IMR-90 (cell line): ENCODE data around the gene TTC24. TPM values are rescaled to one million over a fixed set of nuclear protein-coding genes. Genes with fewer than 3 reads are reported as not detected.
"Not testable (repeated sequence)": the region's sequence is repeated elsewhere in the genome, so short reads cannot be mapped to it uniquely, and the experiment has no call there.

Experiments
- ATAC-seq: fragments of 200-7000 bp; cut with Tn5 transposase; 2 replicates; pipeline ENCODE4 v1.9.1; 2020; ENCODE audit warnings: low read depth, mild to moderate bottlenecking, moderate library complexity
- BruUV-seq: library from RNA; stranded (reverse); fragments of 400-500 nt; replicated peaks from 2 replicates; lab custom pipeline; 2021; lab: Mats Ljungman, UMichigan
- CTCF ChIA-PET: fragments of 300-600 bp; formaldehyde crosslinking; extraction: SDS; loops from one replicate; lab custom pipeline; 2021; ENCODE audit warnings: antibody characterized with exemption; lab: Yijun Ruan, JAX
- POLR2A ChIA-PET: fragments of 300-600 bp; sonication (Branson Sonifier 250); formaldehyde crosslinking; loops from one replicate; lab custom pipeline; 2022; ENCODE audit warnings: antibody characterized with exemption; ENCODE audit not compliant: unreplicated experiment; lab: Charles Lee
- DNase-seq: peaks from one replicate; pipeline ENCODE4 v3.0.0; 2013
- H2AFZ ChIP-seq: replicated peaks from 2 replicates; pipeline ENCODE3; 2013; ENCODE audit warnings: low read length, mild to moderate bottlenecking; ENCODE audit not compliant: poor library complexity
- H2AK5ac ChIP-seq: 2 replicates; pipeline ENCODE4 v1.6.1; 2013; ENCODE audit warnings: low read depth, low read length, inconsistent platforms
- H2AK9ac ChIP-seq: replicated peaks from 2 replicates; pipeline ENCODE3; 2013; ENCODE audit warnings: mild to moderate bottlenecking, low read depth, low read length, moderate library complexity; ENCODE audit not compliant: poor library complexity
- H2BK120ac ChIP-seq: 2 replicates; pipeline ENCODE4 v1.6.1; 2013; ENCODE audit warnings: low read depth, low read length, inconsistent platforms
- H2BK15ac ChIP-seq: 3 replicates; pipeline ENCODE4 v1.6.1; 2013; ENCODE audit warnings: low read depth, low read length, inconsistent platforms
- H2BK20ac ChIP-seq: 2 replicates; pipeline ENCODE4 v1.6.1; 2013; ENCODE audit warnings: low read depth, mild to moderate bottlenecking, inconsistent platforms, low read length, moderate library complexity
- H2BK5ac ChIP-seq: 2 replicates; pipeline ENCODE4 v1.6.1; 2013; ENCODE audit warnings: mild to moderate bottlenecking, low read depth, low read length, inconsistent platforms; ENCODE audit not compliant: poor library complexity, severe bottlenecking
- H3K14ac ChIP-seq: replicated peaks from 2 replicates; pipeline ENCODE4 v1.6.1; 2013; ENCODE audit warnings: low read depth, low read length, inconsistent platforms
- H3K18ac ChIP-seq: 2 replicates; pipeline ENCODE4 v1.6.1; 2013; ENCODE audit warnings: low read depth, low read length, control low read depth
- H3K23ac ChIP-seq: 2 replicates; pipeline ENCODE4 v1.6.1; 2013; ENCODE audit warnings: low read depth, low read length, inconsistent platforms
- H3K27ac ChIP-seq: 2 replicates; pipeline ENCODE4 v1.5.1; 2013; ENCODE audit warnings: mild to moderate bottlenecking, control low read depth, low read length; ENCODE audit not compliant: insufficient read depth
- H3K27me3 ChIP-seq: 2 replicates; pipeline ENCODE4 v1.6.1; 2013; ENCODE audit warnings: low read length; ENCODE audit not compliant: control insufficient read depth, insufficient read depth
- H3K36me3 ChIP-seq: 2 replicates; pipeline ENCODE4 v1.6.1; 2013; ENCODE audit warnings: low read length, mixed read lengths; ENCODE audit not compliant: control insufficient read depth, insufficient read depth
- H3K4ac ChIP-seq: 2 replicates; pipeline ENCODE4 v1.6.1; 2013; ENCODE audit warnings: low read depth, low read length, inconsistent platforms
- H3K4me1 ChIP-seq: 2 replicates; pipeline ENCODE4 v1.6.1; 2013; ENCODE audit warnings: low read length, mixed read lengths; ENCODE audit not compliant: control insufficient read depth, insufficient read depth
- H3K4me2 ChIP-seq: 2 replicates; pipeline ENCODE4 v1.6.1; 2013; ENCODE audit warnings: low read depth, mild to moderate bottlenecking, control low read depth, low read length, moderate library complexity
- H3K4me3 ChIP-seq: 2 replicates; pipeline ENCODE4 v1.5.1; 2013; ENCODE audit warnings: low read depth, mild to moderate bottlenecking, control low read depth, low read length, moderate library complexity; ENCODE audit not compliant: insufficient read depth
- H3K56ac ChIP-seq: 2 replicates; pipeline ENCODE4 v1.6.1; 2013; ENCODE audit warnings: low read length, inconsistent platforms; ENCODE audit not compliant: insufficient read depth; ENCODE audit errors: extremely low read depth
- H3K79me1 ChIP-seq, 2 experiments: 2 replicates each; pipeline ENCODE4 v1.6.1; 2013; ENCODE audit warnings: low read length in 2 of 2, inconsistent platforms in 1 of 2, low read depth in 1 of 2
- H3K9ac ChIP-seq: 2 replicates; pipeline ENCODE4 v1.6.1; 2013; ENCODE audit warnings: low read depth, low read length, control low read depth
- H3K9me1 ChIP-seq: 2 replicates; pipeline ENCODE4 v1.6.1; 2013; ENCODE audit warnings: low read length, inconsistent platforms; ENCODE audit not compliant: insufficient read depth
- H3K9me3 ChIP-seq: 2 replicates; pipeline ENCODE4 v1.6.1; 2013; ENCODE audit warnings: low read length; ENCODE audit not compliant: control insufficient read depth, insufficient read depth
- H4K20me1 ChIP-seq: 2 replicates; pipeline ENCODE4 v1.6.1; 2013; ENCODE audit warnings: low read length, inconsistent platforms; ENCODE audit not compliant: insufficient read depth
- H4K5ac ChIP-seq: 2 replicates; pipeline ENCODE4 v1.6.1; 2013; ENCODE audit warnings: mild to moderate bottlenecking, low read depth, low read length, control low read depth
- H4K8ac ChIP-seq, 2 experiments: 2 replicates each; pipeline ENCODE4 v1.6.1; 2013; ENCODE audit warnings: low read depth in 2 of 2, low read length in 2 of 2, control low read depth in 1 of 2, inconsistent platforms in 1 of 2
- H4K91ac ChIP-seq: 2 replicates; pipeline ENCODE4 v1.6.1; 2013; ENCODE audit warnings: low read depth, low read length, inconsistent platforms; ENCODE audit not compliant: insufficient read depth
- RCOR1 ChIP-seq: IDR thresholded peaks from 2 replicates; pipeline ENCODE4 v1.6.1; 2012; ENCODE audit warnings: mild to moderate bottlenecking, low read length, improper control_type of control experiment; ENCODE audit not compliant: insufficient replicate concordance
- WGBS, 2 experiments: methylation state at CpG; one replicate each; pipeline versions ENCODE4 v1.1.5 to v1.1.7; 2013; ENCODE audit warnings: missing lambda C conversion rate in 2 of 2; ENCODE audit not compliant: insufficient read length in 1 of 2; ENCODE audit errors: extremely low coverage in 2 of 2; 5-methylcytosine and 5-hydroxymethylcytosine counted together
- dilution Hi-C: fragments of 300-500 bp; cut with HindIII; formaldehyde crosslinking; loops from one replicate; pipeline ENCODE4 v1.14.3; 2018; ENCODE audit warnings: low sequenced_read_pairs; ENCODE audit not compliant: unreplicated experiment
- in situ Hi-C: fragments of 300-500 bp; cut with MboI; formaldehyde crosslinking; loops from 3 replicates; pipeline ENCODE4 v1.14.3; 2019; ENCODE audit warnings: low sequenced_read_pairs, inconsistent platforms, mixed read lengths
- intact Hi-C: fragments of 100-400 bp; cut with micrococcal nuclease; formaldehyde crosslinking; loops from 2 replicates; pipeline ENCODE4 v1.10.0; 2022
- polyA plus RNA-seq, 3 experiments: library from polyadenylated mRNA; depleted of rRNA; stranded (reverse); fragments of >200 nt; gene quantifications; 2 replicates each; pipeline ENCODE4 v1.2.3, GENCODE V29; 2012; ENCODE audit warnings: low replicate concordance in 1 of 3
- total RNA-seq: library from RNA; depleted of rRNA; stranded (reverse); fragments of >200 nt; gene quantifications from 2 replicates; pipeline ENCODE4 v1.2.3, GENCODE V29; 2012
- TF ChIP-seq, protein P1 (sequence below): conservative IDR thresholded peaks from 2 replicates; pipeline ENCODE4 v1.5.1; 2012; ENCODE audit warnings: mild to moderate bottlenecking, low read depth, low read length, improper control_type of control experiment

Gene TTC24
- total and polyA plus RNA-seq, 2 of the 4 experiments (the other 2 are of a cell fraction), result not detected

DNA sequence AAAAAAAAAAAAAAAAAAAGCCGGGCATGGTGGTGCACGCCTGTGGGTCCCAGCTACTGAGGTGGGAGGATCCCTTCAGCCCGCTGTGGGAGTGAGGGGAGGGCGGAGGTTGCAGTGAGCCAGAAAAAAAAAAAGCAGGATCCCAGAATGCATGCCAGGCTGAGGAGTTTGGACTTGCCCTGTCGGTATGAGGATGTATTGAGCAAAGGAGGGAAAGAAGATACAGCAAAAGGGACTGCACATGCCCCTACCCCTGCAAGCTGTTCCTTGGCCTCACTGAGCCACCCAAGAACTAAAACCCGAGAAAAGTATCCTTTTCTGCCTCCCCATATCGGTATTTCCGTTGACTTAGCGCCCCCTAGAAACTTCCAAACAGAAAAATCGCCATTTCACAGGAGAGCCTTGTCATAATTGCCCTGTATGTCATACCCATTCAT is 23.1 kb downstream of the TTC24 start:
- H3K14ac ChIP-seq, result no peak overlapping the region
- no peak overlapping the region for H2BK5ac ChIP-seq
- H3K4me1 ChIP-seq, result 0 out of 2 replicates have a peak, but pooled peaks cover 4% of the 10 kb centered on the region
- no peak overlapping the region for H3K56ac ChIP-seq
- peaks cover 1% of the 10 kb centered on the region; the same call in 1 of the 2 replicates for H3K27me3 ChIP-seq
- no peaks in the 10 kb centered on the region for H3K9me3 ChIP-seq
- no peak overlapping the region for H3K23ac ChIP-seq
- ATAC-seq (no peak), DNase-seq (no peak)
- no peaks in the 10 kb centered on the region for H4K20me1 ChIP-seq
- H3K27ac ChIP-seq, result no peak overlapping the region
- no peak overlapping the region for H2AK9ac ChIP-seq
- POLR2A ChIA-PET, result no interaction called here
- no peak overlapping the region for H2AK5ac ChIP-seq
- BruUV-seq, result no TSS peak
- peak overlapping the region; percentile 76 for H2AFZ ChIP-seq
- CTCF ChIA-PET, result interaction anchor here (0.7 to 1.0 kb wide), 2 partner anchors 11 to 157 kb away, joined by 3 to 4 read pairs; partner anchors contain the start of gene NAXE
- H3K4me2 ChIP-seq, result no peak overlapping the region
- no peak overlapping the region for H2BK20ac ChIP-seq
- H4K5ac ChIP-seq, result no peak overlapping the region
- no peak overlapping the region for H2BK15ac ChIP-seq
- in situ Hi-C loops, result no loop called here
- peaks cover 8% of the 10 kb centered on the region for H3K36me3 ChIP-seq
- H3K4me3 ChIP-seq, result no peak overlapping the region
- H3K18ac ChIP-seq, result no peak overlapping the region
- intact Hi-C loops, result no loop called here
- H3K9me1 ChIP-seq, result peaks cover 14% of the 10 kb centered on the region
- H2BK120ac ChIP-seq, result no peak overlapping the region
- dilution Hi-C loops, result no loop called here
- TF ChIP-seq, protein P1, sequence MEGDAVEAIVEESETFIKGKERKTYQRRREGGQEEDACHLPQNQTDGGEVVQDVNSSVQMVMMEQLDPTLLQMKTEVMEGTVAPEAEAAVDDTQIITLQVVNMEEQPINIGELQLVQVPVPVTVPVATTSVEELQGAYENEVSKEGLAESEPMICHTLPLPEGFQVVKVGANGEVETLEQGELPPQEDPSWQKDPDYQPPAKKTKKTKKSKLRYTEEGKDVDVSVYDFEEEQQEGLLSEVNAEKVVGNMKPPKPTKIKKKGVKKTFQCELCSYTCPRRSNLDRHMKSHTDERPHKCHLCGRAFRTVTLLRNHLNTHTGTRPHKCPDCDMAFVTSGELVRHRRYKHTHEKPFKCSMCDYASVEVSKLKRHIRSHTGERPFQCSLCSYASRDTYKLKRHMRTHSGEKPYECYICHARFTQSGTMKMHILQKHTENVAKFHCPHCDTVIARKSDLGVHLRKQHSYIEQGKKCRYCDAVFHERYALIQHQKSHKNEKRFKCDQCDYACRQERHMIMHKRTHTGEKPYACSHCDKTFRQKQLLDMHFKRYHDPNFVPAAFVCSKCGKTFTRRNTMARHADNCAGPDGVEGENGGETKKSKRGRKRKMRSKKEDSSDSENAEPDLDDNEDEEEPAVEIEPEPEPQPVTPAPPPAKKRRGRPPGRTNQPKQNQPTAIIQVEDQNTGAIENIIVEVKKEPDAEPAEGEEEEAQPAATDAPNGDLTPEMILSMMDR, result peak; percentile 36
- no peak for TF ChIP-seq RCOR1
- no peak overlapping the region for H4K91ac ChIP-seq
- H3K4ac ChIP-seq, result no peak overlapping the region
- peak overlapping the region; percentile 49 to 78; a peak in 2 of 4 replicates for H4K8ac ChIP-seq
- 0% methylated on average over 4 of the region's 10 CpGs; no CpG with 5 or more reads in 1 of the 2 experiments for WGBS, 2 experiments
- H3K79me1 ChIP-seq, result peaks cover 16 to 44% of the 10 kb centered on the region in 2 experiments; a peak in 3 of 4 replicates
- no peak overlapping the region for H3K9ac ChIP-seq

DNA sequence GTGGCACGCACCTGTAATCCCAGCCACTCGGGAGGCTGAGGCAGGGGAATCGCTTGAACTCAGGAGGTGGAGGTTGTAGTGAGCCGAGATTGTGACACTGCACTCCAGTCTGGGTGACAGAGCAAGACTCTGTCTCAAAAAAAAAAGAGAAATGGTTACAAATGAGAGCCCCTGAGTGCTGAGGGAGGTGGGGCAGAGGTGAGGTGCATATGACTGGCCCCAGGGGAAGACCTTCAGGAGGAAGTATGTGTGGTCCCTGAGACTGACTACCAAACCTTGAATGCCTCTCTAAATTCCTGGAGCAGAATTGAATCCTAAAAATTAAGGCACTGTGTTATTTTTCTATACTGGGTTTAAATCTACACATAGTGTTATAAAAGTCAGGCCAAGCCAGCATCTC is 27.8 kb downstream of the TTC24 start:
- H2BK20ac ChIP-seq, intact Hi-C loops, H3K79me1 ChIP-seq, H3K9me3 ChIP-seq, H3K23ac ChIP-seq, H4K8ac ChIP-seq, CTCF ChIA-PET, H3K4me1 ChIP-seq, H3K36me3 ChIP-seq, H3K4ac ChIP-seq, H3K18ac ChIP-seq, H2AK5ac ChIP-seq, H4K20me1 ChIP-seq, H3K4me2 ChIP-seq, H4K91ac ChIP-seq, H2BK15ac ChIP-seq, H2BK5ac ChIP-seq, H3K56ac ChIP-seq, H2AFZ ChIP-seq, dilution Hi-C loops, H3K9me1 ChIP-seq, H3K27ac ChIP-seq, H2BK120ac ChIP-seq, H2AK9ac ChIP-seq, H3K14ac ChIP-seq, POLR2A ChIA-PET, DNase-seq, H3K4me3 ChIP-seq, ATAC-seq, BruUV-seq, H3K9ac ChIP-seq, H4K5ac ChIP-seq: not testable (repeated sequence)
- H3K27me3 ChIP-seq, result peaks cover 18% of the 10 kb centered on the region
- in situ Hi-C loops, result loop anchor here (5.0 kb wide), 1 partner anchor 220 kb away; no protein-coding TSS in a partner anchor
- 57% methylated on average over 1 of the region's 4 CpGs; no CpG with 5 or more reads in 1 of the 2 experiments for WGBS, 2 experiments
